H1 (cell line): ENCODE results near the gene CEP68. TPM values are rescaled to one million over a fixed set of nuclear protein-coding genes. Genes with fewer than 3 reads are reported as not detected.

Experiments
- CTCF ChIA-PET: fragments of 300-600 bp; sonication (Branson Sonifier 250); formaldehyde crosslinking; loops from one replicate; lab custom pipeline; 2021; ENCODE audit not compliant: partially characterized antibody; lab: Charles Lee
- POLR2A ChIA-PET: fragments of 300-600 bp; sonication (Branson Sonifier 250); formaldehyde crosslinking; loops from one replicate; lab custom pipeline; 2021; ENCODE audit warnings: inconsistent platforms; ENCODE audit not compliant: partially characterized antibody; lab: Charles Lee
- DNase-seq, 2 experiments: peaks; one replicate each; pipeline versions ENCODE4 v3.0.0 to v3.0.0-alpha.2; 2010 to 2022; ENCODE audit warnings: low spot score in 2 of 2, low read depth in 1 of 2, mixed read lengths in 1 of 2
- FAIRE-seq: peaks from 2 replicates; lab custom pipeline; 2011; peaks lifted over from hg19 to GRCh38; lab: Jason Lieb, UNC
- H2AFZ ChIP-seq: 2 replicates; pipeline ENCODE4 v1.8.1; 2012; ENCODE audit warnings: low read length, inconsistent platforms
- H2AK5ac ChIP-seq: 2 replicates; pipeline ENCODE4 v1.6.1; 2013; ENCODE audit warnings: low read depth, low read length
- H2BK120ac ChIP-seq: replicated peaks from 2 replicates; pipeline ENCODE3; 2013; ENCODE audit warnings: low read depth, low read length, inconsistent platforms
- H2BK12ac ChIP-seq: 2 replicates; pipeline ENCODE4 v1.6.1; 2013; ENCODE audit warnings: low read depth, low read length
- H2BK15ac ChIP-seq: 2 replicates; pipeline ENCODE4 v1.6.1; 2013; ENCODE audit warnings: low read length
- H2BK20ac ChIP-seq: 2 replicates; pipeline ENCODE4 v1.6.1; 2013; ENCODE audit warnings: low read length
- H2BK5ac ChIP-seq: 2 replicates; pipeline ENCODE4 v1.6.1; 2013; ENCODE audit warnings: low read depth, low read length
- H3K14ac ChIP-seq: 2 replicates; pipeline ENCODE4 v1.6.1; 2013; ENCODE audit warnings: inconsistent platforms; ENCODE audit not compliant: insufficient read length
- H3K18ac ChIP-seq: 2 replicates; pipeline ENCODE4 v1.6.1; 2013; ENCODE audit warnings: low read length; ENCODE audit errors: extremely low read depth
- H3K23ac ChIP-seq: 2 replicates; pipeline ENCODE4 v1.6.1; 2013; ENCODE audit warnings: inconsistent platforms; ENCODE audit not compliant: insufficient read length
- H3K23me2 ChIP-seq: 2 replicates; pipeline ENCODE4 v1.6.1; 2013; ENCODE audit warnings: low read depth, low read length
- H3K27ac ChIP-seq: 2 replicates; pipeline ENCODE4 v1.6.1; 2011; ENCODE audit warnings: low read depth, low read length, inconsistent platforms
- H3K27me3 ChIP-seq, 4 experiments: replicated peaks in 1 of 4; 1 replicate in 1 of 4; 2 replicates in 3 of 4; pipeline versions ENCODE4 v1.6.1 to v1.8.1; 2011 to 2013; ENCODE audit warnings: low read length in 3 of 4, mild to moderate bottlenecking in 3 of 4, inconsistent platforms in 2 of 4, mixed read lengths in 2 of 4, moderate library complexity in 1 of 4; ENCODE audit not compliant: control insufficient read depth in 3 of 4, insufficient read depth in 3 of 4; ENCODE audit errors: extremely low read depth in 1 of 4
- H3K36me3 ChIP-seq, 4 experiments: 2 replicates each; pipeline versions ENCODE4 v1.6.1 to v1.8.1; 2011 to 2013; ENCODE audit warnings: mild to moderate bottlenecking in 4 of 4, low read length in 3 of 4, moderate library complexity in 2 of 4, control low read depth in 1 of 4, inconsistent platforms in 1 of 4; ENCODE audit not compliant: insufficient read depth in 4 of 4, control insufficient read depth in 2 of 4
- H3K4ac ChIP-seq: replicated peaks from 2 replicates; pipeline ENCODE3; 2013; ENCODE audit warnings: low read length, low read depth, mixed read lengths, inconsistent platforms; ENCODE audit not compliant: insufficient read length
- H3K4me1 ChIP-seq, 4 experiments: replicated peaks in 1 of 4; 1 replicate in 1 of 4; 2 replicates in 3 of 4; pipeline versions ENCODE4 v1.6.1 to v1.8.1; 2011 to 2013; ENCODE audit warnings: low read length in 3 of 4, inconsistent platforms in 2 of 4, mixed read lengths in 1 of 4; ENCODE audit not compliant: insufficient read depth in 4 of 4, control insufficient read depth in 3 of 4
- H3K4me2 ChIP-seq, 2 experiments: 2 replicates each; pipeline versions ENCODE4 v1.6.1 to v1.8.1; 2011 to 2013; ENCODE audit warnings: low read depth in 2 of 2, low read length in 2 of 2, control low read depth in 1 of 2, inconsistent platforms in 1 of 2, mild to moderate bottlenecking in 1 of 2; ENCODE audit not compliant: insufficient read depth in 1 of 2
- H3K4me3 ChIP-seq, 4 experiments: fragments of 200-600, 300-600 bp in 1 of 4; sonication (generic), shearing (Covaris generic), sonication (Bioruptor Twin) in 1 of 4; 2 replicates each; pipeline versions ENCODE4 v1.5.1 to v1.8.1; 2011 to 2016; ENCODE audit warnings: low read length in 4 of 4, low read depth in 3 of 4, control low read depth in 2 of 4, inconsistent platforms in 2 of 4, mild to moderate bottlenecking in 2 of 4, mixed read lengths in 1 of 4, moderate library complexity in 1 of 4; ENCODE audit not compliant: insufficient read depth in 2 of 4; ENCODE audit errors: extremely low read depth in 1 of 4
- H3K56ac ChIP-seq: replicated peaks from 2 replicates; pipeline ENCODE3; 2013; ENCODE audit warnings: low read depth, mild to moderate bottlenecking, mixed read lengths, low read length, inconsistent platforms; ENCODE audit not compliant: insufficient read length
- H3K79me1 ChIP-seq: 2 replicates; pipeline ENCODE4 v1.6.1; 2013; ENCODE audit warnings: low read depth, low read length, control low read depth
- H3K79me2 ChIP-seq, 2 experiments: 2 replicates each; pipeline versions ENCODE4 v1.6.1 to v1.8.1; 2012 to 2013; ENCODE audit warnings: low read length in 2 of 2, mild to moderate bottlenecking in 2 of 2, inconsistent platforms in 1 of 2; ENCODE audit not compliant: insufficient read depth in 2 of 2, control insufficient read depth in 1 of 2
- H3K9ac ChIP-seq, 4 experiments: replicated peaks in 1 of 4; 1 replicate in 1 of 4; 2 replicates in 3 of 4; pipeline versions ENCODE4 v1.6.1 to v1.8.1; 2011 to 2013; ENCODE audit warnings: low read depth in 3 of 4, low read length in 3 of 4, control low read depth in 2 of 4, mild to moderate bottlenecking in 2 of 4, moderate library complexity in 2 of 4, inconsistent platforms in 1 of 4; ENCODE audit errors: extremely low read depth in 1 of 4
- H3K9me3 ChIP-seq, 2 experiments: 2 replicates each; pipeline versions ENCODE4 v1.6.1 to v1.8.1; 2012 to 2013; ENCODE audit warnings: mild to moderate bottlenecking in 2 of 2, moderate library complexity in 2 of 2, control low read depth in 1 of 2, inconsistent platforms in 1 of 2, low read depth in 1 of 2, low read length in 1 of 2, mixed read lengths in 1 of 2; ENCODE audit not compliant: insufficient read depth in 2 of 2
- H4K20me1 ChIP-seq, 2 experiments: replicated peaks in 1 of 2; 2 replicates each; pipeline versions ENCODE3 to v1.8.1; 2011 to 2013; ENCODE audit warnings: inconsistent platforms in 2 of 2, low read length in 2 of 2, mild to moderate bottlenecking in 1 of 2; ENCODE audit not compliant: insufficient read depth in 2 of 2, control insufficient read depth in 1 of 2
- H4K5ac ChIP-seq: 2 replicates; pipeline ENCODE4 v1.6.1; 2013; ENCODE audit warnings: low read length, low read depth, mixed read lengths, inconsistent platforms; ENCODE audit not compliant: insufficient read length
- H4K8ac ChIP-seq: 2 replicates; pipeline ENCODE4 v1.8.0; 2013; ENCODE audit warnings: mild to moderate bottlenecking, moderate library complexity, low read length, inconsistent platforms; ENCODE audit not compliant: insufficient read depth; ENCODE audit errors: extremely low read depth
- H4K91ac ChIP-seq: replicated peaks from 2 replicates; pipeline ENCODE3; 2013; ENCODE audit warnings: low read length, mixed read lengths, inconsistent platforms; ENCODE audit not compliant: insufficient read length
- CHD1 ChIP-seq: IDR thresholded peaks from 2 replicates; pipeline ENCODE4 v1.6.1; 2012; ENCODE audit warnings: low read depth, low read length, improper control_type of control experiment
- FOSL1 ChIP-seq: IDR thresholded peaks from 2 replicates; pipeline ENCODE4 v1.6.1; 2011; ENCODE audit warnings: mild to moderate bottlenecking, low read depth, low read length, moderate library complexity; ENCODE audit not compliant: insufficient read depth
- KDM1A ChIP-seq: fragments of 200-600, 300-600 bp; sonication (generic); IDR thresholded peaks from 2 replicates; pipeline ENCODE4 v1.7.1; 2016; ENCODE audit warnings: mild to moderate bottlenecking, low read length, borderline replicate concordance
- POU5F1 ChIP-seq: IDR thresholded peaks from 2 replicates; pipeline ENCODE4 v1.6.1; 2011; ENCODE audit warnings: low read depth, mild to moderate bottlenecking, low read length, moderate library complexity
- RBBP5 ChIP-seq: IDR thresholded peaks from 2 replicates; pipeline ENCODE4 v1.7.1; 2012; ENCODE audit warnings: low read depth, mild to moderate bottlenecking, inconsistent platforms, low read length, moderate library complexity, borderline replicate concordance
- RXRA ChIP-seq: IDR thresholded peaks from 2 replicates; pipeline ENCODE4 v1.6.1; 2011; ENCODE audit warnings: low read depth, mild to moderate bottlenecking, low read length, moderate library complexity; ENCODE audit not compliant: insufficient read depth
- SIX5 ChIP-seq: IDR thresholded peaks from 2 replicates; pipeline ENCODE4 v1.6.1; 2011; ENCODE audit warnings: mild to moderate bottlenecking, low read depth, low read length
- TAF1 ChIP-seq: IDR thresholded peaks from 2 replicates; pipeline ENCODE4 v1.6.1; 2011; ENCODE audit warnings: mild to moderate bottlenecking, low read depth, low read length
- ZNF274 ChIP-seq: IDR thresholded peaks from 2 replicates; pipeline ENCODE4 v1.7.0; 2012; ENCODE audit warnings: low read length, borderline replicate concordance; ENCODE audit errors: extremely low read depth
- WGBS, 2 experiments: shearing (Covaris generic) in 1 of 2; methylation state at CpG; one replicate each; pipeline versions ENCODE4 v1.1.6 to v1.1.7; 2013 to 2015; ENCODE audit warnings: low lambda C conversion rate in 2 of 2, mixed read lengths in 2 of 2, inconsistent platforms in 1 of 2, low coverage in 1 of 2, missing lambda C conversion rate in 1 of 2; ENCODE audit not compliant: insufficient replicate concordance in 2 of 2, insufficient coverage in 1 of 2, insufficient read length in 1 of 2; ENCODE audit errors: extremely low coverage in 1 of 2, missing lambda C conversion rate in 1 of 2; 5-methylcytosine and 5-hydroxymethylcytosine counted together
- polyA plus RNA-seq, 7 experiments: library from polyadenylated mRNA; depleted of rRNA in 3 of 7; stranded (reverse) in 5 of 7; unstranded in 2 of 7; fragments of >200 nt in 5 of 7; fragments of 200-250 nt in 2 of 7; gene quantifications; 1 replicate in 5 of 7; 2 replicates in 1 of 7; 4 replicates in 1 of 7; pipeline versions ENCODE4 v1.2.1 to v1.2.3, GENCODE V29; 2011 to 2013; ENCODE audit warnings: missing spikeins in 2 of 7, mixed read lengths in 2 of 7
- total RNA-seq: library from RNA; stranded (reverse); fragmentation: NEBNext Ultra II Directional; extraction: Animal tissue kit (Norgen Biotek cat#: 25700); gene quantifications from 2 replicates; pipeline ENCODE4 v1.2.1, GENCODE V29; 2021

CEP68 gene
- total and polyA plus RNA-seq, 2 of the 8 experiments (the other 6 are each of a cell fraction or from before 2014, with no cell fraction given), result 23.2 to 24.7 TPM

DNA sequence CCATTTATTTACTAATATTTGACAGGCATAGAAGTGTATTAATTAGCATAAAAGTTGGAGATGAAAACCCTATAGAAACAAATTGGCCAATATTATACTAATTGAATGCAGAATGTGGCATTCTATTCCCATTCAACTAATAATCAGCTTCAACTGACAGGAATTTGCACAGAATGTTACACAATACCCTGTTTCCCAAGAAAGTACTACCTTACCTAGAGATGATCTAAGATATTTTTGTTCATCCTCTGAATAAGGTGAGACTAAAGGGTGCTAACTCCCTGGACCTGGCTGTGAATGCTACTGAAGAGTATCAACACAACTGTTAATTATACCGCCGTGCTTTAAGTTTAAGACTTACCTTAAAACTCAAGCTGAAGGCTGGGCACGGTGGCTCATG is 28.9 kb downstream of the CEP68 start:
- Histone ChIP-seq H3K4me2 (no peak overlapping the region), H4K8ac (no peak overlapping the region), H3K9ac (no peak overlapping the region), H3K79me1 (no peaks in the 10 kb centered on the region), H3K23me2 (no peaks in the 10 kb centered on the region), H3K4me3 (no peak overlapping the region), H3K36me3 (peaks cover 3 to 62% (median 16%) of the 10 kb centered on the region in 4 experiments; a peak in 7 of 8 replicates), H3K14ac (no peak overlapping the region), H4K91ac (no peak overlapping the region), H2BK12ac (no peak overlapping the region), H4K20me1 (peaks cover 0 to 4% of the 10 kb centered on the region in 2 experiments), H3K56ac (no peak overlapping the region), H3K4me1 (no peaks in the 10 kb centered on the region), H3K18ac (no peak overlapping the region), H3K23ac (no peak overlapping the region), H2BK15ac (no peak overlapping the region), H3K79me2 (no peaks in the 10 kb centered on the region), H3K4ac (no peak overlapping the region), H2BK5ac (no peak overlapping the region), H4K5ac (no peak overlapping the region), H2AK5ac (no peak overlapping the region), H3K27me3 (no peaks in the 10 kb centered on the region), H3K27ac (no peak overlapping the region), H2BK120ac (no peak overlapping the region), H2BK20ac (no peak overlapping the region), H3K9me3 (no peaks in the 10 kb centered on the region), H2AFZ (no peak overlapping the region)
- ChIA-PET POLR2A (interaction anchor here (1.0 to 1.9 kb wide), 7 partner anchors 8 to 45 kb away, joined by 3 to 6 read pairs (median 3); partner anchors contain the start of gene RAB1A), CTCF (interaction anchor here (1.0 to 1.9 kb wide), 6 partner anchors 10 to 102 kb away, joined by 3 to 7 read pairs (median 4); no protein-coding TSS in a partner anchor)
- FAIRE-seq (no peak), DNase-seq (no peak)
- WGBS, 2 experiments, result 100% methylated on average over 3 of the region's 3 CpGs; no CpG with 5 or more reads in 1 of the 2 experiments
- TF ChIP-seq SIX5, result no peak
- no peak for TF ChIP-seq CHD1
- no peak for TF ChIP-seq KDM1A
- TF ChIP-seq ZNF274, result no peak
- TF ChIP-seq RBBP5, result no peak
- no peak for TF ChIP-seq TAF1
- TF ChIP-seq FOSL1, result no peak
- TF ChIP-seq POU5F1, result no peak
- TF ChIP-seq RXRA, result no peak
- TF ChIP-seq, all 59 proteins: peak for 0
